OCI-LY3 (cell line): ENCODE data around the gene RHBDL3.

ENCODE experiments used
- CTCF ChIP-seq: fragments of 200-600, 300-600 bp; sonication (generic); IDR thresholded peaks from 2 replicates; pipeline ENCODE4 v1.5.1; 2014; ENCODE audit warnings: antibody characterized with exemption, low read length, low read depth
- EZH2phosphoT487 ChIP-seq: fragments of 200-600 bp; shearing (Covaris generic); IDR thresholded peaks from 2 replicates; pipeline ENCODE4 v1.6.1; 2018; ENCODE audit warnings: antibody characterized with exemption, mixed run types, low read depth

GRCh38 chr17:32349503-32349853 lies 83.8 kb downstream of the RHBDL3 start:
- no peak for TF ChIP-seq CTCF
- TF ChIP-seq EZH2phosphoT487, result no peak
